ENCODE results near the gene SLC2A8.
A peak's percentile ranks its signal among the peaks of the same experiment; 100 is the strongest.

The SLC2A8 gene

DNA sequence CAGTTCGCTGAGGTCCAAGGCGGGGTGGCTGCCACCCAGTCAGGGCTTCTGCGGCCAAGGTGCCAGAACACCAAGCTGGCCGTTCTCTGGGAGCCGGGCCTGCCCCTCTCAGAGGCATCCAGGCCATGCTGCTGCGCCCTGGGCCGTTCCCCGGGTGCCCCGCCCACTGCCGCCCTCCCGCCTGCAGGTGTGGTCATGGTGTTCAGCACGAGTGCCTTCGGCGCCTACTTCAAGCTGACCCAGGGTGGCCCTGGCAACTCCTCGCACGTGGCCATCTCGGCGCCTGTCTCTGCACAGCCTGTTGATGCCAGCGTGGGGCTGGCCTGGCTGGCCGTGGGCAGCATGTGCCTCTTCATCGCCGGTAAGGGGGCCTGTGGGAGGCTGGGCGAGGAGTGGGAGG is 7.7 kb downstream of the SLC2A8 start:
- no peak for DNase-seq

DNA sequence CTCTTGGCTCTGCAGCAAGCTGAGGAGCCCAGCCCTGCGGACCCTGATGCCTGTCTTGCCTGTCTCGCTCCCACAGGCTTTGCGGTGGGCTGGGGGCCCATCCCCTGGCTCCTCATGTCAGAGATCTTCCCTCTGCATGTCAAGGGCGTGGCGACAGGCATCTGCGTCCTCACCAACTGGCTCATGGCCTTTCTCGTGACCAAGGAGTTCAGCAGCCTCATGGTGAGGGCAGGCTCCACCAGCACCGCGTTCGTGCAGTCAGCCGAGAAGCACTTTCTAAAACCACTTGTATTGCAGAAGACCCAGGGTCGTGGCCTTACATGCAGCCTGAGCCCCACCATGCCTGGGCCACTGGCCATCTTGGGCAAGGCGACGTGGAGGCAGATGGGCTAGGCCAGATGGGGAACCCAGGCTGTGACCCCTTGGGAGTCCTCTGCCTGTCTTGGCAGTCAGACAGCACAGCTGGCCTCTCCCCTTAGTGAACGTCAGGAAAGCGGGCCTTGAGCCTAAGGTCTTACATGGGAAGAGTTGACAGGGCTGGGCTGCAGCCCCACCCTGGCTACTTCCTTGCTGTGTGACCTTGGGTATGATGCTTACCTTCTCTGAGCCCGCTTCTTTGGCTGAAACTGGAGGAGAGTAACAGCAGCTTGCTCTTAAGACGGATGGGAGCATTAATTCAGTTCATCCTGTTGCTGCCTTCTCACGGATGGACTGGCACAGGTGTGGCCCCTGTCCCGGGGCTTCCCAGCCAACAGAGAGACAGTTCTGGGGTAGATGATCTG is 8.6 kb downstream of the SLC2A8 start:
- DNase-seq, result no peak

DNA sequence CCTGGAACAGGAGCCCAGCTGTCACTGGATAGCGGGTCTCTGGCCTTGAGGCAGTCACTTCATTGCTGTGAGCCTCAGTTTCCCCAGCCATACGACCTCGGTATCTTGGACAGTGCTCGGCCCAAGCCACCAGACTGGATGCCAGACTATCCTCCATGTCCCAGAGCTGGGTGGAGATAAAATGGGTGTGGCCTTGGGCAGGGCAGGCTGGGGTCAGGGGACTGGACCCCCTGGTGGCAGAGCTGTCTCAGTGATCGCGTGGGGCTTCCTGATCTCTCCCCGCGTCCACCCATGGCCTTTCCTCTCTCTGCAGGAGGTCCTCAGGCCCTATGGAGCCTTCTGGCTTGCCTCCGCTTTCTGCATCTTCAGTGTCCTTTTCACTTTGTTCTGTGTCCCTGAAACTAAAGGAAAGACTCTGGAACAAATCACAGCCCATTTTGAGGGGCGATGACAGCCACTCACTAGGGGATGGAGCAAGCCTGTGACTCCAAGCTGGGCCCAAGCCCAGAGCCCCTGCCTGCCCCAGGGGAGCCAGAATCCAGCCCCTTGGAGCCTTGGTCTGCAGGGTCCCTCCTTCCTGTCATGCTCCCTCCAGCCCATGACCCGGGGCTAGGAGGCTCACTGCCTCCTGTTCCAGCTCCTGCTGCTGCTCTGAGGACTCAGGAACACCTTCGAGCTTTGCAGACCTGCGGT is 10.0 kb downstream of the SLC2A8 start:
- DNase-seq, result no peak

DNA sequence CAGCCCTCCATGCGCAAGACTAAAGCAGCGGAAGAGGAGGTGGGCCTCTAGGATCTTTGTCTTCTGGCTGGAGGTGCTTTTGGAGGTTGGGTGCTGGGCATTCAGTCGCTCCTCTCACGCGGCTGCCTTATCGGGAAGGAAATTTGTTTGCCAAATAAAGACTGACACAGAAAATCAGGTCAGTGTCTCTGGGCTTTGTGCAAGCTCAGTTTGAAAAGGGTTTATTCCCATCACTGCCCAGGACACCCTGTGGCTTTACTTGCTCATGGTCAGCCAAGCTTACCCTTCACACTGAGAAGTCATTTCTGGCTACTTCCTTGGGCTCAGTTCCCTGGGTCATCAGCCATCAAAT is 10.5 kb downstream of the SLC2A8 start:
- DNase-seq, result no peak

DNA sequence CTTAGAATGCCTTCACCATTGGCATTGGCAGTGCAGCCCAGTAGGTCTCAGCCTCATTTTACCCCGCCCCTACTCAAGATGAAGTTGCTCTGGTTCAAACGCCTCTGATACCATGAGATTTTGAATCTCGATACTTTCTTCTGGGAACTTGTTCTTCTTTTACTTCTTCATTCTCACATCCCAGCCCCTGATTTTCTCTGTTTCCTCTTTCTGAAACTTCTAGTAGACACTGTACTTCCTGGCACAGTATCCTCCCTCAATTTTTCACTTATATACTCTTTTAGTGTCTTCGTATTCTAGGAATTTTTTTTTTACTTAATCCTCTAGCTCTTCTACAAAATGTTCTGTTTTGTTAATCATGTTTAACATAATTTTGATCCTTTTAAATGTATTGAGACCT is 14.2 kb downstream of the SLC2A8 start:
- no peak for DNase-seq

DNA sequence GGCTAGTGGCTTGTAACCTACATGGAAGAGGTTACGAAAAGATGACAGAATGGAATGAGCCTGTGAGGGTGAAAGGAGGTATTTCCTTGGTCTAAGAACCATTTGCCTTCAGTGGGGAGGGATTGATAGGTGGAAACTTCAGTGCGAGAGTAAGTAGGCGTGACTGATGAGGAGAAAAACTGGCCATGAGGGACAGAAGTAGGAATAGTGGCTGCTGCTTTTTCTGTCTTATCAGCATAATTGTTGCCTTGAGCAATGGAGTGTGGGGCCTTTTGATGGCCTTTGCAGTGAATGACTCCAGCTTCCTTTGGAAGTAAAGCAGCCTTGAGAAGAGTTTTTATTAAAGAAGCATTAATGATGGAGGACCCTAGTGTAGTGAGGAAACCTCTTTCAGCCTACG is 18.2 kb downstream of the SLC2A8 start:
- DNase-seq, result no peak

DNA sequence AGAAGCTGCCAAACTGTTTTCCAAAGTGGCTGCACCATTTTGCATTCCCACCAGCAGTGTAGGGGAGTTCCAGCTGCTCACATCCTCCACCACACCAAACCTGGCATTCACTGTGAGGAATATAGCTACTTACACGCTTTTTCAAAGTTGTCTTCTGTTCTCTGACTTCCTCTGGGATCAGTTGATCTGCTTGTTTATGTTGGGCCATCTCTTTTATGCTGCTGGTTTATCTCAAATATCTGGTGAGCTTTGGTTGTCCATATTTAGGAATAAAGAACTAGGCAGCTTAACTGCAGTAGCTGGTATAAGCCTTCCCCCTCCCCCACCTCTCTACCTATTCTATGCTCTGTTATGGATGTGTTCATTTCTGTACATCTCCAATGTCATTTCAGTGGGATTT is 18.7 kb downstream of the SLC2A8 start:
- no peak for DNase-seq

DNA sequence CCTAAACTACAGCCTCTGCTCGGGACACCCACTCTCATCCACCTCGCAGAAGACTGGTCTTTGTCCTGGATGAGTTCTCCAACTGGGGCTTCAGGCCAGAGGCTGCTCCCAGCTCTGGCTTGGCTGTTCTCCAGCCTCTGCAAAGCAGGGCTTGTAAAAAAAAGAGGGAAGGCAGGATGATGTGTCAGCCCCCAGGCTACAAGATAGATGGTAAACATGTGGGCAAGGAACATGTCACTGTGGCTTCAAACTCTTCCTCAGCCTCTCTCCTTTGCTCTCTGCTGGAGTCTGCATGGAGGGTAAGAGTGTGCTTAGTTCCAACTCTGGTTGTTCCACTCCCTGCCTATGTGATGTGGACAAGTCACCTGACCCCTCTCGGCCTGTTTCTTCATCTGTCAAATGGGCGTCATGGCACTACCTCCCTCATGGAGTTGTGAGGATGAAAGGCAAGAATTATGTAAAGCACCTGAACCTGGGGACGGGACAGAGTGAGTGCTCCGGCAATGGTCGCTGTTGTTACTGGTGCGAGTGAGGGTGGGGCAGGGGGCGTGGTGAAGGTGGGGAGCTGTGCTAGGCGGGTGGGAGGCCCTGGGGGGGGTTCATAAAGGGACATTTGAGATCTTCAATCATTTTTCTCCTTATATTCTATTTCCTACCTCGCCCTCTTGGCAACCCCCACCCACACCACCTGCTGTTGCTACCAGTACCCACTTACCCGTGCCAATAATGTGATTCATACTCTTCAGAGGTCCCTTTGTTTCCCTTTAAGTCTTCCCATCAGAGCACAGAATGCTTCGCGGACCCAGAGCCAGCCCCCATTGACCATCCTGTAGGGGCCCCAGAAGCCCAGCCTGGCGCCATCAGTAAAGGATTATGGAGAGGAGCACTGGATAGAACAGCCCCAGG is 20.4 kb downstream of the SLC2A8 start:
- no peak for DNase-seq

DNA sequence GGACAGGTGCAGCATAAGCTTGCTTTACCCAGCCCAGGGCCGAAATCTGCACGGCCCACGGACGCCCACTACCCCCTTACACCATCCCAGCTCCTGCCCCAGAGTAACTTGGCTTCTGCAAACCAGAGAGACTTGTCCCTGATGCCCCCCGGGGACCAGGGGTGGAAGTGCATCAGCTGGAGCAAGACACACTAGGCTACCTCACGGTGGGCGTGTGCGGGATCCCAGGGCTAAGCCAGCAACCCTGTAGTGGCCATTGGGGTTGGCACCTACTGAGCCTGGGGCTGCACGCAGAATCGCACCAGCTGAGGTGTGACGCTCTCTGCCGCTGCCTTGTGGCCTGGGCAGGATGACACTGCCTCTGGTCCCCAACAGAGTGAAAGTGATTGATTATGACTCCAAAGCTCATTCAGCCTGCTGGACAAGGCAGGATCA is 21.1 kb downstream of the SLC2A8 start:
- peak; percentile 36 for DNase-seq

DNA sequence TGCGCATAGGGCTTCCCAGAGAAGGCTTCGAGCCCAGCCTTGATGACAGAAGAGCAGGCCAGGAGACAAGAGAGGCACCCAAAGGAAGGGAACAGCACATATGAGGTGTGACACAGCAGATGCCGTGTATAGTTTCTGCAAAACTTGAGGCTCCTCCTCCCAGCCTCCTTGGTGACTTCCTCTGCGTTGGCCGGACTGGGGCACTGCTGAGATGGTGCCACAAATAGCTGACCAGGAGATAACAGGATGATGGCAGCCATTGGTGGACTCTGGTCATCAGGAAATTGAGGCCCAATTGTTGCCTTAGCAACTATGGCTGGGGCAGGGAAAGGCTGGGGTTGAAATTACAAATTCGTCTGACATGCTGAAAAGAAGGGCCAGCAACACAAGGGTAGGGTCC is 22.4 kb downstream of the SLC2A8 start:
- DNase-seq, result no peak

DNA sequence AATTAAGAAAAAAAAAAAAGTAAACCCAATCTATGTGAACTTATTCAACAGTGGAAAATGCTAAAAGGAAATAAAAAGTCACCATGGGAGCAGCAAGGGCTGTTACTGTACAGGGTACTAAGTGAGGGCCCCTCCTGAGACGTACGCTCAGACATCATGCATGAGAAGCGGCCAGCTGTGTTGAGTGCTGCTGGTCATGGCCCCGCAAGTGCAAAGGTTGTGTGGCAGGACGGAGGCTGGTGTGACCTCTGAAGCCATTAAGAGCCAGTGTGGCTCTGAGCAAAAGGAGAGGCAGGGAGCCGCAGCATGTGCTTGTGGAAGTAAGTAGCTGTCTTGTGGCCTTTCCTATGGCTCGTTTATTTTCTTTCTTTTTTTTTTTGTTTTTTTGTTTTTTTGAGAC is 24.1 kb downstream of the SLC2A8 start:
- DNase-seq, result no peak

DNA sequence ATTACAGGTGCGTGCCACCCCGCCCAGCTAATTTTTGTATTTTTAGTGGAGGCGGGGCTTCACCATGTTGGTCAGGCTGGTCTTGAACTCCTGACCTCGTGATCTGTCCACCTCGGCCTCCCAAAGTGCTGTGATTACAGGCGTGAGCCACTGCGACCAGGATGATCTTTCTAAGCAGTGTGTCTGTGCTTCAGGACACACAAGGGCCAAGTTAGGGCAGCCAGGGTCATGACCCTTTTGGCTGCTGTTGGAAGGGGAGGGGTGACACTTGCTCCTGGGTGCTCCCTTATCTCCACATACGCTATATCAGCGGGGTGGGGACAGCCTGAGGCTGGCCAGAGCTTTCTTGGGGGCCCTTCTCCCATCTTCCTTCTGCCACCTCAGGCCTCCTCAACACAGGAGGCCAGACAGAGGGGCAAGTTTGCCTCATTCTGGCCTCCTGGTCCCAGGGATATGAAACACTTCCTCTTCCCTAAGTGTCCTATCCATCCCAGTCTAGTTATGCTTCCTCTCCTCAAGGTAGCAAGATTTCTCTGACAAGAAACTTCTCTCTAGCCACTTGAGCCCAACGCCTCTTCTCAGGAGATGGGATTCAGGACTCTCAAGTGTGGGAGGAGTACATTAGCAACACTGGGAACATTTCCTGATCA is 25.3 kb downstream of the SLC2A8 start:
- no peak for DNase-seq

DNA sequence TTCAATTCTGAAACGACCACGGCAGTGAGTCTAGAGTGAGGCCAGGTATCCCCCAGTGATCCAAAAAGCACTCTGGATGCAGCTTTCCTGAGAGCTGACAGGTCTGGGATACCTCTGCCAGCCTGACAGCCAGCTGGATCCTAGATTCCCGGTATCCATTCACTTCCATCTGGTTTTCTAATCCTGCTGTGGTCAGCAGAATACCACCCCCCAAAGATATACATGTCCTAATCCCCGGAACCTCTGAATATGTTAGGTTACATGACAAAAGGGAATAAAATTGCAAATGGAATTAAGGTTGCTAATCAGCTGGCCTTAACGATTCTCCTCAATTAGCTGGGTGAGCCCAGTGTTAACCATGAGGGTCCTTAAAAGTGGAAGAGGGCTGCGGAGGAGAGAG is 25.8 kb downstream of the SLC2A8 start:
- no peak for DNase-seq

DNA sequence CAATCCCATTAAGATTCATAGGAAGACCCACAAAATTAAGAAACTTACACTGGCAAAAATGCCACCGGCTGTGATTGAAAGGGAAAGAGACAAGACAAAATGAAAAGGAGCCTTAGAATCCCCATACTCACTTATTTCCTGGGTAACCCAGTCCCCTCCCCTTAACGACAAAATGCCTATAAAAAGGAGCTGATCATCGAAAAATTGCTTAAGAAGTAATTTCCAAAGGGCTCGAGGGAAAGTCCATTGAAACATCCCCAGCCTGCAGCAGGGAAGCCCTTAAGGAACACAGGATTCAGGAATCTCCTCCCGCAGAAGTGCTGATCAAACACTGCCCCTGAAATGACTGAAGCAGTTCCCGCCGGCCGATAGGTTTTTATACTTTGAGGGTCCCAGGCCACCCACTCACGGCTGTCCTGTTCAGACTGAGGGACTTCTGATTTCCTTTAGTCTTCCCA is 26.5 kb downstream of the SLC2A8 start:
- no peak for DNase-seq

DNA sequence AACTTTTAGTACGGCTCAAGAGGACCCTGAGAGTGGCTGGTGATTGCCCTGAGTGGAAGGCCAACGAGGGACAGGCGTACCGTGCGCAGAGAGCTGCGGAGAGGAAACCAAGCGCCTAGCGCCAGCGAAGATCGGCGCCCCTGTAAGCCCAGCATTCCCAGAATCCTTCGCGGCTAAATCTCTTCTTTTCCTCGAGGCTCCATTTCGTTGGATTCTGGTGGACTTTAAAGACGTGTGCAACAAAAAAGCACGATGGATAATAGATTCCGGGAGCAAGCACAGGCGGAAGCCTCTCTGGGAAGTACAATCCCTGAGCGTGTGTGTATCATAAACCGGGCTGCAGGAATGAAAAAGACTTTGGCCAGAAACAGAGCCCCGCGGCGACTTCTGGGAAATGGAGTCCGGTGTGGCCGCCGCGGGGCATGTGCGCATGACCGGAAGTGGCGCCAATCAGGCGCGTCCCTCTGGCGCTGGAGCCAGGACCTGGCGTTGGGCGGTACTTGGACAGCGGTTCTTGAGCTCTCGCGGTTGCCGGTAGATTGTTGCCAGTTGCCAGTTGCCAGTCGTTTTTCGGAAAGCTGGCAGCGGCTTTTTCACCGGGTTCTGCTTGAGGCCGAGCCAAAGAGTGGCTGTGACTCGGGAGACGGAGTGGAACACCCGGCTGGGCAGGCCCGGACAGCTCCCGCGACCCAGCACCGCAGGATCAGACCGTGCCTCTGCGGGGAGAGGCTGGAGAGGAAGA is 27.1 kb downstream of the SLC2A8 start, which contains the start of gene ZNF79:
Gene ZNF79, plus strand, starts transcription at position 449 of the 742 bp plus-strand sequence. CDS start 406 bp downstream, outside the sequence.
- peak; percentile 89 for DNase-seq

DNA sequence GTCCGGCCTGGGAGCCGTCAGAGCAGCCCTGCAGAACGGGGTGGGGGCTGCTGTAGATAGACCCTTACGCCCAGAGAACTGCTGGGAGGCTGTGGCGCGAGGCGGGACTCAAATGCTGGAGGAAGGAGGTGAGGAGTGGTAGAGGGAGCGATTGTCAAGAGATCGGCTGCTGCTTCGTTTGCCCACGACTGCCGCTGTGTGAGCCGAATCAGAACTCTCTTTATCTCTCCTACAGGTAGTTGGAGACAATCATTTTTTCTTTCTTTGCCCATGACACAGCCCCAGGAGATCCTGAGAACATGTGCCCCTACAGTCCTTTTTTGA is 27.7 kb downstream of the SLC2A8 start:
- DNase-seq, result peak; percentile 34

DNA sequence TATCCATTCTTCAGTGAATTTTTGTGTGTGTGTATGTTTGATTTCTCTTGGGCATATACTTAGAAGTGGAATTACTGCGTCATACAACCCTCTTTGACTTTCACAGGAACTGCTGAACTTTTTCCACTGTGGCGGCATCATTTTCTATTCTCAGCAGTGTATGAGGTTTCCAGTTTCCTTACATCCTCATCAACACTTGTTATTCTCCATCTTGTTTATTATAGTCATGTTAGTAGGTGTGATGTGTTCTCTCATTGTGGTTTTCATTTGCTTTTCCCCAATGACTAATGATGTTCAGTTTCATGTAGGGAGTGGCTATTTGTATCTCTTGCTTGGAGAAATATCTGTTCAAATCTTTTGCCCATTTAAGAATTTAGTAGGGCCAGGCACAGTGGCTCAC is 29.8 kb downstream of the SLC2A8 start:
- DNase-seq, result no peak

DNA sequence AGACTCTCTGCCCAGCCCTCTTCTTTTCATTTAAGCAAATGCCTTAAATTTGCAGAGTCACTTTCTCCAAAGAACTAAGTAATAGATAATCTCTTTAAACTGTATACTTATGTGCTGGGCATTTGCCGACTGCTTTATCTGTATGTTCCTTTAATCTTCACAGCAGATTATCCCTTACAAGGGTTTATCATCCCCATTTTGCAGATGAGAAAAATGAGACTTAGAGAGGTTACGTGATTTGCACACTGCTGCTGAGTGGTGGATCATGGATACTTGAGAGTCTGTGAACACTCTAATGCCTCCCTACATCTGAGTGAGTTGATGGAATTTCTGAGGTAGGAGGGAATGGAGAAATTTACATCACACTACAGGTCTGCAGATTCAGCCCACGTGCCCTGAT is 31.4 kb downstream of the SLC2A8 start:
- DNase-seq, result no peak

DNA sequence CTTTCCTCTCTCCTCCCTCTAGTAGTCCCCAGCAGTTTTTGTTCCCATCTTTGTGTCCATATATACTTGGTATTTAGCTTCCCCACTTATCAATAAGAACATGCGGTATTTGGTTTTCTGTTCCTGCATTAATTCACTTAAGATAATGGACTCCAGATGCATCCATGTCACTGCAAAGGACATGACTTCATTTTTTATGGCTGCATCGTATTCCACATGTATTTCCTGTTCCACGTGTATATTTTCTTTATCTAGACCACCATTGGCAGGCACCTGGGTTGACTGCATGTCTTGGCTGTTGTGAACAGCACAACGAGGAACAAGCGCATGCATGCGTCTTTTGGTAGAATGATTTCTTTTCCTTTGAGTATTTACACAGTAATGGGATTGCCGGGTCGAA is 33.4 kb downstream of the SLC2A8 start:
- no peak for DNase-seq

DNA sequence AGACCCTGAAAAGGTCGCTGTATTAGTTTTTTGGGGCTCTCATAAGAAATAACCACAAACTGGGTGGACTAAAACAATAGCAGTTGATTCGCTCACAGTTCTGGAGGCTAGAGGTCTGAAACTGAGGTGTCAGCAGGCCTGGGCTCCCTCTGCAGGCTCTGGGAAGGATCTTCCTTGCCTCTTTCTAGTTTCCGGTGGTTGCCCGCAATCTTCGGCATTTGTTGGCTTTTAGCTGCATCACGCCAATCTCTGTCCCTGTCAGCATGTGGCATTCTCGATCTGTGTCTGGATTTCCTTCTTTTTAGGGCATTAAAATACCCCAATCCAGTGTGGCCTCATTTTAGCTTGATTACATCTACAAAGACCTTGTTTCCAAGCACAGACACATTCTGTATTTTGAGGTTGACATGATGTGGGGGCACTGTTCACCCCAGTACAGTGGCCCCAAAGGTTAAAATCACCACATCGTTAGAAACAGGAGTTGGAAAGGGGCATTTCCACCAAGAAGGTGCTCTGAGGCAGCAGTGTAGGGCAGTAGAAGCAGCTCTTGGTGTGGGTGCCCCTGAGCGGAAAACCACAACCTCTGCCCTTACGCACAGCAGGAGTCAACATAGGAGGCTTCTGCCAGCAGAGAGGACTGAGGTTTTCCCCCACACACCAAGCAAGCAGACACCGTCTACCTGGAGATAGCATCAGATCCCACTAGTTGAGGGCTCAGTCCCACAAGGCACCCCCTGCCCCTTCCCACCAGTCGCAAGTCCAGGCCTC is 40.7 kb downstream of the SLC2A8 start:
- DNase-seq, result no peak

DNA sequence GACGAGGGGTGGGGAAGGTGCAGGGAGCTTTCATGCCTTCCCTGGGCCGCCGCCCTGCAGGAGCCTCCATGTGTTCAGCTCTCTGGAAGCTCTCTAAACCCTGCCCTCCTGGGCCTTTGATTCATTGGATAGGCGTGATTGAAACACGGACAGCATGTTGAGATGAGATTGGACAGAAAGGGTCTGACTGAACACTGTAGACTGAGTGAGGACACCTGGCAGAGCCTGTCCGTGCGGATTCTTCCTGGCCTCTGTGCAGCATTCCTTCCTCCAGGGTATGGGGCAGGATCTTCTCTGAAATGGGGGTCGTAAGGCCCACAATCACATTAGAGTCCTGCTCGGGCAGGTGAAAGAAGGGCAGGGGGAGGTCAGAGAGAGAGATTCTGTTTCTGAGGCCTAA is 41.4 kb downstream of the SLC2A8 start:
- no peak for DNase-seq

All from stimulated activated CD4-positive, alpha-beta T cell treated with anti-CD3 and anti-CD28 coated beads, Interleukin-12 subunit alpha, Interleukin-12 subunit beta, amount 100 ng/mL, for 4 hours (primary cell).